AG09319 (cell line): ENCODE results near the gene MTFP1.

Source experiments
- DNase-seq: peaks from one replicate; pipeline ENCODE4 v3.0.0-alpha.2; 2010; ENCODE audit warnings: low read depth; ENCODE audit errors: extremely low read depth
- CTCF ChIP-seq: IDR thresholded peaks from 2 replicates; pipeline ENCODE4 v1.5.1; 2011; ENCODE audit warnings: low read depth, mild to moderate bottlenecking, inconsistent platforms, low read length, moderate library complexity

Gene MTFP1

GRCh38 chr22:30414525-30415047 is 11.0 kb upstream of the MTFP1 start:
- DNase-seq = no peak
- TF ChIP-seq CTCF = no peak

- DNase-seq = no peak
- no peak for TF ChIP-seq CTCF
Observed at GRCh38 chr22:30416403-30416802, 9.2 kb upstream of the MTFP1 start.

GRCh38 chr22:30416837-30417236 is 8.7 kb upstream of the MTFP1 start:
- DNase-seq = no peak

GRCh38 chr22:30420347-30421125 is 5.0 kb upstream of the MTFP1 start:
- no peak for TF ChIP-seq CTCF
- peak; percentile 46 for DNase-seq

More at GRCh38 chr22:30416837-30417236, 8.7 kb upstream of the MTFP1 start:
- TF ChIP-seq CTCF = no peak

GRCh38 chr22:30421695-30422480 is 3.7 kb upstream of the MTFP1 start:
- no peak for DNase-seq
- TF ChIP-seq CTCF = no peak

GRCh38 chr22:30422481-30423300 is 2.9 kb upstream of the MTFP1 start:
- no peak for TF ChIP-seq CTCF
- peak; percentile 69 for DNase-seq
